H1 (cell line): Measurements from ENCODE around the gene UCP2. TPM values are rescaled to one million over a fixed set of nuclear protein-coding genes. Genes with fewer than 3 reads are reported as not detected.

Source experiments
- CTCF ChIA-PET: fragments of 300-600 bp; sonication (Branson Sonifier 250); formaldehyde crosslinking; loops from one replicate; lab custom pipeline; 2021; ENCODE audit not compliant: partially characterized antibody; lab: Charles Lee
- POLR2A ChIA-PET: fragments of 300-600 bp; sonication (Branson Sonifier 250); formaldehyde crosslinking; loops from one replicate; lab custom pipeline; 2021; ENCODE audit warnings: inconsistent platforms; ENCODE audit not compliant: partially characterized antibody; lab: Charles Lee
- DNase-seq, 2 experiments: peaks; one replicate each; pipeline versions ENCODE4 v3.0.0 to v3.0.0-alpha.2; 2010 to 2022; ENCODE audit warnings: low spot score in 2 of 2, low read depth in 1 of 2, mixed read lengths in 1 of 2
- FAIRE-seq: peaks from 2 replicates; lab custom pipeline; 2011; peaks lifted over from hg19 to GRCh38; lab: Jason Lieb, UNC
- H2AFZ ChIP-seq: 2 replicates; pipeline ENCODE4 v1.8.1; 2012; ENCODE audit warnings: low read length, inconsistent platforms
- H2AK5ac ChIP-seq: 2 replicates; pipeline ENCODE4 v1.6.1; 2013; ENCODE audit warnings: low read depth, low read length
- H2BK120ac ChIP-seq: replicated peaks from 2 replicates; pipeline ENCODE3; 2013; ENCODE audit warnings: low read depth, low read length, inconsistent platforms
- H2BK12ac ChIP-seq: 2 replicates; pipeline ENCODE4 v1.6.1; 2013; ENCODE audit warnings: low read depth, low read length
- H2BK15ac ChIP-seq: 2 replicates; pipeline ENCODE4 v1.6.1; 2013; ENCODE audit warnings: low read length
- H2BK20ac ChIP-seq: 2 replicates; pipeline ENCODE4 v1.6.1; 2013; ENCODE audit warnings: low read length
- H2BK5ac ChIP-seq: 2 replicates; pipeline ENCODE4 v1.6.1; 2013; ENCODE audit warnings: low read depth, low read length
- H3K14ac ChIP-seq: 2 replicates; pipeline ENCODE4 v1.6.1; 2013; ENCODE audit warnings: inconsistent platforms; ENCODE audit not compliant: insufficient read length
- H3K18ac ChIP-seq: 2 replicates; pipeline ENCODE4 v1.6.1; 2013; ENCODE audit warnings: low read length; ENCODE audit errors: extremely low read depth
- H3K23ac ChIP-seq: 2 replicates; pipeline ENCODE4 v1.6.1; 2013; ENCODE audit warnings: inconsistent platforms; ENCODE audit not compliant: insufficient read length
- H3K23me2 ChIP-seq: 2 replicates; pipeline ENCODE4 v1.6.1; 2013; ENCODE audit warnings: low read depth, low read length
- H3K27ac ChIP-seq: 2 replicates; pipeline ENCODE4 v1.6.1; 2011; ENCODE audit warnings: low read depth, low read length, inconsistent platforms
- H3K27me3 ChIP-seq, 4 experiments: replicated peaks in 1 of 4; 1 replicate in 1 of 4; 2 replicates in 3 of 4; pipeline versions ENCODE4 v1.6.1 to v1.8.1; 2011 to 2013; ENCODE audit warnings: low read length in 3 of 4, mild to moderate bottlenecking in 3 of 4, inconsistent platforms in 2 of 4, mixed read lengths in 2 of 4, moderate library complexity in 1 of 4; ENCODE audit not compliant: control insufficient read depth in 3 of 4, insufficient read depth in 3 of 4; ENCODE audit errors: extremely low read depth in 1 of 4
- H3K36me3 ChIP-seq, 4 experiments: 2 replicates each; pipeline versions ENCODE4 v1.6.1 to v1.8.1; 2011 to 2013; ENCODE audit warnings: mild to moderate bottlenecking in 4 of 4, low read length in 3 of 4, moderate library complexity in 2 of 4, control low read depth in 1 of 4, inconsistent platforms in 1 of 4; ENCODE audit not compliant: insufficient read depth in 4 of 4, control insufficient read depth in 2 of 4
- H3K4ac ChIP-seq: replicated peaks from 2 replicates; pipeline ENCODE3; 2013; ENCODE audit warnings: low read length, low read depth, mixed read lengths, inconsistent platforms; ENCODE audit not compliant: insufficient read length
- H3K4me1 ChIP-seq, 4 experiments: replicated peaks in 1 of 4; 1 replicate in 1 of 4; 2 replicates in 3 of 4; pipeline versions ENCODE4 v1.6.1 to v1.8.1; 2011 to 2013; ENCODE audit warnings: low read length in 3 of 4, inconsistent platforms in 2 of 4, mixed read lengths in 1 of 4; ENCODE audit not compliant: insufficient read depth in 4 of 4, control insufficient read depth in 3 of 4
- H3K4me2 ChIP-seq, 2 experiments: 2 replicates each; pipeline versions ENCODE4 v1.6.1 to v1.8.1; 2011 to 2013; ENCODE audit warnings: low read depth in 2 of 2, low read length in 2 of 2, control low read depth in 1 of 2, inconsistent platforms in 1 of 2, mild to moderate bottlenecking in 1 of 2; ENCODE audit not compliant: insufficient read depth in 1 of 2
- H3K4me3 ChIP-seq, 4 experiments: fragments of 200-600, 300-600 bp in 1 of 4; sonication (generic), shearing (Covaris generic), sonication (Bioruptor Twin) in 1 of 4; 2 replicates each; pipeline versions ENCODE4 v1.5.1 to v1.8.1; 2011 to 2016; ENCODE audit warnings: low read length in 4 of 4, low read depth in 3 of 4, control low read depth in 2 of 4, inconsistent platforms in 2 of 4, mild to moderate bottlenecking in 2 of 4, mixed read lengths in 1 of 4, moderate library complexity in 1 of 4; ENCODE audit not compliant: insufficient read depth in 2 of 4; ENCODE audit errors: extremely low read depth in 1 of 4
- H3K56ac ChIP-seq: replicated peaks from 2 replicates; pipeline ENCODE3; 2013; ENCODE audit warnings: low read depth, mild to moderate bottlenecking, mixed read lengths, low read length, inconsistent platforms; ENCODE audit not compliant: insufficient read length
- H3K79me1 ChIP-seq: 2 replicates; pipeline ENCODE4 v1.6.1; 2013; ENCODE audit warnings: low read depth, low read length, control low read depth
- H3K79me2 ChIP-seq, 2 experiments: 2 replicates each; pipeline versions ENCODE4 v1.6.1 to v1.8.1; 2012 to 2013; ENCODE audit warnings: low read length in 2 of 2, mild to moderate bottlenecking in 2 of 2, inconsistent platforms in 1 of 2; ENCODE audit not compliant: insufficient read depth in 2 of 2, control insufficient read depth in 1 of 2
- H3K9ac ChIP-seq, 4 experiments: replicated peaks in 1 of 4; 1 replicate in 1 of 4; 2 replicates in 3 of 4; pipeline versions ENCODE4 v1.6.1 to v1.8.1; 2011 to 2013; ENCODE audit warnings: low read depth in 3 of 4, low read length in 3 of 4, control low read depth in 2 of 4, mild to moderate bottlenecking in 2 of 4, moderate library complexity in 2 of 4, inconsistent platforms in 1 of 4; ENCODE audit errors: extremely low read depth in 1 of 4
- H3K9me3 ChIP-seq, 2 experiments: 2 replicates each; pipeline versions ENCODE4 v1.6.1 to v1.8.1; 2012 to 2013; ENCODE audit warnings: mild to moderate bottlenecking in 2 of 2, moderate library complexity in 2 of 2, control low read depth in 1 of 2, inconsistent platforms in 1 of 2, low read depth in 1 of 2, low read length in 1 of 2, mixed read lengths in 1 of 2; ENCODE audit not compliant: insufficient read depth in 2 of 2
- H4K20me1 ChIP-seq, 2 experiments: replicated peaks in 1 of 2; 2 replicates each; pipeline versions ENCODE3 to v1.8.1; 2011 to 2013; ENCODE audit warnings: inconsistent platforms in 2 of 2, low read length in 2 of 2, mild to moderate bottlenecking in 1 of 2; ENCODE audit not compliant: insufficient read depth in 2 of 2, control insufficient read depth in 1 of 2
- H4K5ac ChIP-seq: 2 replicates; pipeline ENCODE4 v1.6.1; 2013; ENCODE audit warnings: low read length, low read depth, mixed read lengths, inconsistent platforms; ENCODE audit not compliant: insufficient read length
- H4K8ac ChIP-seq: 2 replicates; pipeline ENCODE4 v1.8.0; 2013; ENCODE audit warnings: mild to moderate bottlenecking, moderate library complexity, low read length, inconsistent platforms; ENCODE audit not compliant: insufficient read depth; ENCODE audit errors: extremely low read depth
- H4K91ac ChIP-seq: replicated peaks from 2 replicates; pipeline ENCODE3; 2013; ENCODE audit warnings: low read length, mixed read lengths, inconsistent platforms; ENCODE audit not compliant: insufficient read length
- CHD1 ChIP-seq: IDR thresholded peaks from 2 replicates; pipeline ENCODE4 v1.6.1; 2012; ENCODE audit warnings: low read depth, low read length, improper control_type of control experiment
- CREB1 ChIP-seq: IDR thresholded peaks from 2 replicates; pipeline ENCODE4 v1.6.1; 2012; ENCODE audit warnings: inconsistent platforms
- EGR1 ChIP-seq: IDR thresholded peaks from 2 replicates; pipeline ENCODE4 v1.6.1; 2011; ENCODE audit warnings: low read depth, low read length, borderline replicate concordance
- EP300 ChIP-seq, 2 experiments: IDR thresholded peaks; 1 replicate in 1 of 2; 2 replicates in 1 of 2; pipeline ENCODE4 v1.6.1; 2011 to 2012; ENCODE audit warnings: low read depth in 2 of 2, low read length in 2 of 2, mild to moderate bottlenecking in 2 of 2, borderline replicate concordance in 1 of 2, inconsistent platforms in 1 of 2, moderate library complexity in 1 of 2
- KDM5A ChIP-seq: fragments of 200-600 bp; IDR thresholded peaks from 2 replicates; pipeline ENCODE4 v1.7.1; 2012; ENCODE audit warnings: mild to moderate bottlenecking, low read length, inconsistent platforms, mixed read lengths
- NANOG ChIP-seq: IDR thresholded peaks from 2 replicates; pipeline ENCODE4 v1.6.1; 2011; ENCODE audit warnings: low read length, low read depth, mild to moderate bottlenecking, inconsistent platforms; ENCODE audit not compliant: insufficient read depth, poor library complexity, severe bottlenecking
- POLR2A ChIP-seq, 2 experiments: IDR thresholded peaks; 1 replicate in 1 of 2; 2 replicates in 1 of 2; pipeline ENCODE4 v1.6.1; 2011; ENCODE audit warnings: low read depth in 2 of 2, low read length in 2 of 2, mild to moderate bottlenecking in 2 of 2; ENCODE audit errors: control extremely low read depth in 1 of 2
- POLR2AphosphoS5 ChIP-seq: IDR thresholded peaks from 2 replicates; pipeline ENCODE4 v1.6.1; 2011; ENCODE audit warnings: low read depth, low read length
- POU5F1 ChIP-seq: IDR thresholded peaks from 2 replicates; pipeline ENCODE4 v1.6.1; 2011; ENCODE audit warnings: low read depth, mild to moderate bottlenecking, low read length, moderate library complexity
- SUZ12 ChIP-seq: fragments of 200-600 bp; sonication (generic); IDR thresholded peaks from 2 replicates; pipeline ENCODE4 v1.6.1; 2012; ENCODE audit warnings: mild to moderate bottlenecking, inconsistent platforms, low read length, moderate library complexity, mixed read lengths
- USF2 ChIP-seq: IDR thresholded peaks from 2 replicates; pipeline ENCODE4 v1.6.1; 2011; ENCODE audit warnings: low read length, improper control_type of control experiment
- WGBS, 2 experiments: shearing (Covaris generic) in 1 of 2; methylation state at CpG; one replicate each; pipeline versions ENCODE4 v1.1.6 to v1.1.7; 2013 to 2015; ENCODE audit warnings: low lambda C conversion rate in 2 of 2, mixed read lengths in 2 of 2, inconsistent platforms in 1 of 2, low coverage in 1 of 2, missing lambda C conversion rate in 1 of 2; ENCODE audit not compliant: insufficient replicate concordance in 2 of 2, insufficient coverage in 1 of 2, insufficient read length in 1 of 2; ENCODE audit errors: extremely low coverage in 1 of 2, missing lambda C conversion rate in 1 of 2; 5-methylcytosine and 5-hydroxymethylcytosine counted together
- polyA plus RNA-seq, 7 experiments: library from polyadenylated mRNA; depleted of rRNA in 3 of 7; stranded (reverse) in 5 of 7; unstranded in 2 of 7; fragments of >200 nt in 5 of 7; fragments of 200-250 nt in 2 of 7; gene quantifications; 1 replicate in 5 of 7; 2 replicates in 1 of 7; 4 replicates in 1 of 7; pipeline versions ENCODE4 v1.2.1 to v1.2.3, GENCODE V29; 2011 to 2013; ENCODE audit warnings: missing spikeins in 2 of 7, mixed read lengths in 2 of 7
- total RNA-seq: library from RNA; stranded (reverse); fragmentation: NEBNext Ultra II Directional; extraction: Animal tissue kit (Norgen Biotek cat#: 25700); gene quantifications from 2 replicates; pipeline ENCODE4 v1.2.1, GENCODE V29; 2021

Gene UCP2
- total and polyA plus RNA-seq, 2 of the 8 experiments (the other 6 are each of a cell fraction or from before 2014, with no cell fraction given): 46.2 to 55.2 TPM

GRCh38 chr11:73971175-73971719 lies 11.4 kb downstream of the UCP2 start:
- H4K8ac ChIP-seq: no peak overlapping the region
- H2BK12ac ChIP-seq: no peak overlapping the region
- H2BK120ac ChIP-seq: no peak overlapping the region
- H2BK15ac ChIP-seq: no peak overlapping the region
- ChIA-PET CTCF (interaction anchor here (0.6 to 0.7 kb wide), 3 partner anchors 206 to 562 kb away, joined by 3 to 4 read pairs (median 3); no protein-coding TSS in a partner anchor), POLR2A (interaction anchor here (0.6 to 8.8 kb wide), 5 partner anchors 10 to 507 kb away, joined by 3 to 94 read pairs (median 4); partner anchors contain the start of gene UCP2)
- no peak overlapping the region for H3K14ac ChIP-seq
- H3K36me3 ChIP-seq: peaks cover 5 to 18% (median 12%) of the 10 kb centered on the region in 4 experiments; a peak in 6 of 8 replicates
- no peaks in the 10 kb centered on the region for H3K79me1 ChIP-seq
- H4K20me1 ChIP-seq: peaks cover 0 to 4% of the 10 kb centered on the region in 2 experiments
- no peak overlapping the region for H3K4me3 ChIP-seq
- no peak overlapping the region for H4K91ac ChIP-seq
- FAIRE-seq (no peak), DNase-seq (no peak)
- H3K56ac ChIP-seq: no peak overlapping the region
- WGBS, 2 experiments: 76% methylated on average over 6 of the region's 6 CpGs; no CpG with 5 or more reads in 1 of the 2 experiments
- no peak overlapping the region for H2AK5ac ChIP-seq
- H3K27ac ChIP-seq: no peak overlapping the region
- no peaks in the 10 kb centered on the region for H3K23me2 ChIP-seq
- no peak overlapping the region for H3K4me2 ChIP-seq
- no peak overlapping the region for H3K9ac ChIP-seq
- H3K9me3 ChIP-seq: no peaks in the 10 kb centered on the region
- no peak overlapping the region; the same call in 1 of the 2 replicates for H3K18ac ChIP-seq
- H3K27me3 ChIP-seq: no peaks in the 10 kb centered on the region
- H4K5ac ChIP-seq: no peak overlapping the region
- H2BK5ac ChIP-seq: no peak overlapping the region
- H3K23ac ChIP-seq: no peak overlapping the region
- no peaks in the 10 kb centered on the region for H3K4me1 ChIP-seq
- TF ChIP-seq SUZ12: no peak
- TF ChIP-seq EP300 (IDR thresholded peaks at IDR 0.05; ENCODE audit: borderline replicate concordance in 1 of 2, low read depth in 2 of 2, low read length in 2 of 2): no peak
- no peak for TF ChIP-seq EGR1
- TF ChIP-seq POLR2A (IDR thresholded peaks at IDR 0.05; ENCODE audit: control extremely low read depth in 1 of 2, low read depth in 2 of 2, low read length in 2 of 2): peak in 1 of 2 experiments; percentile 47; a peak in 2 of 3 replicates
- TF ChIP-seq POLR2AphosphoS5: peak; percentile 45; the same call in 1 of the 2 replicates
- no peak for TF ChIP-seq CHD1
- TF ChIP-seq CREB1: no peak
- no peak for TF ChIP-seq POU5F1
- TF ChIP-seq NANOG: no peak
- TF ChIP-seq USF2: no peak
- no peak for TF ChIP-seq KDM5A
- no peak overlapping the region for H3K4ac ChIP-seq
- no peaks in the 10 kb centered on the region for H3K79me2 ChIP-seq
- no peak overlapping the region for H2BK20ac ChIP-seq
- no peak overlapping the region for H2AFZ ChIP-seq
